Right lobe of liver (tissue), 6 donors: Measurements from ENCODE around the gene AHSP. TPM values are rescaled to one million over a fixed set of nuclear protein-coding genes. Genes with fewer than 3 reads are reported as not detected.
A peak's percentile ranks its signal among the peaks of the same experiment; 100 is the strongest.

Experiments
- ATAC-seq, 4 donors: fragments of 200-7000 bp; cut with Tn5 transposase; one replicate each; pipeline ENCODE4 v1.9.1; 2020; ENCODE audit warnings: mild to moderate bottlenecking in 4 of 4, moderate library complexity in 4 of 4
- DNase-seq, 3 donors: peaks; one replicate each; pipeline ENCODE4 v3.0.0-alpha.2; 2020
- H3K27ac ChIP-seq, 3 donors: fragments of 200-600 bp; one replicate each; pipeline ENCODE4 v1.8.0; 2022
- H3K27me3 ChIP-seq, 2 donors: fragments of 200-600 bp; one replicate each; pipeline ENCODE4 v1.8.0; 2022
- H3K36me3 ChIP-seq, 4 donors: fragments of 200-600 bp; sonication (generic) in 1 of 4; one replicate each; pipeline versions ENCODE4 v1.5.1 to v1.8.0; 2017 to 2022; ENCODE audit warnings: control low read depth in 1 of 4
- H3K4me1 ChIP-seq, 4 donors: fragments of 200-600 bp; sonication (generic) in 1 of 4; one replicate each; pipeline versions ENCODE4 v1.5.1 to v1.8.0; 2017 to 2022; ENCODE audit warnings: control low read depth in 1 of 4
- H3K4me3 ChIP-seq, 3 donors: fragments of 200-600 bp; one replicate each; pipeline ENCODE4 v1.8.0; 2022
- H3K9me3 ChIP-seq, 4 donors: fragments of 200-600 bp; sonication (generic) in 1 of 4; one replicate each; pipeline versions ENCODE4 v1.5.1 to v1.8.0; 2017 to 2022; ENCODE audit warnings: control low read depth in 1 of 4
- CTCF ChIP-seq, 4 donors: fragments of 200-600 bp in 3 of 4; fragments of 450-650 bp in 1 of 4; IDR thresholded peaks; one replicate each; pipeline versions ENCODE4 v1.5.1 to v1.8.0; 2016 to 2022; ENCODE audit warnings: antibody characterized with exemption in 4 of 4, mild to moderate bottlenecking in 2 of 4
- POLR2A ChIP-seq: fragments of 450-650 bp; IDR thresholded peaks from one replicate; pipeline ENCODE4 v1.6.1; 2017; ENCODE audit warnings: antibody characterized with exemption, mild to moderate bottlenecking
- WGBS: methylation state at CpG from one replicate; pipeline ENCODE4 v1.1.6; 2018; ENCODE audit warnings: low coverage, low lambda C conversion rate; ENCODE audit not compliant: insufficient coverage; ENCODE audit errors: missing lambda C conversion rate; 5-methylcytosine and 5-hydroxymethylcytosine counted together
- intact Hi-C, 2 donors: fragments of 100-400 bp; cut with DNase I; formaldehyde crosslinking; loops; one replicate each; pipeline versions ENCODE4 v1.11.2 to v1.14.1; 2022
- total RNA-seq, 6 experiments: library from RNA; depleted of rRNA in 2 of 6; stranded (reverse); fragments of >200 nt in 2 of 6; fragmentation: NEBNext Ultra II Directional in 3 of 6; extraction: Animal tissue kit (Norgen Biotek cat#: 25700) in 3 of 6; gene quantifications; one replicate each; pipeline versions ENCODE4 v1.1.0 to v1.2.4, GENCODE V29; 2016 to 2023
- donor health status: DM: no; HTN: yes; CAD: no.
- donor health status: DM: no; HTN: no; CAD: no.
- donor health status: DM: no; HTN: no; CAD: no.
- donor health status: DM: no; HTN: yes; CAD: no.
- donor health status: DM: no; HTN: yes; CAD: no.

The AHSP gene
- total RNA-seq, 6 experiments from 2014 or later: 0.95 to 7.3 (median 3.0) TPM; not detected in 2

- Histone ChIP-seq H3K36me3 (no peaks in the 10 kb centered on the region), H3K4me1 (peaks cover 0 to 32% (median 14%) of the 10 kb centered on the region in 4 donors), H3K27ac (peak overlapping the region; percentile 82 to 94 (median 91)), H3K9me3 (no peaks in the 10 kb centered on the region), H3K27me3 (no peaks in the 10 kb centered on the region), H3K4me3 (peak overlapping the region; percentile 95 to 99 (median 98))
- TF ChIP-seq POLR2A (no peak), CTCF (IDR thresholded peaks at IDR 0.05) (no peak)
- ATAC-seq (peak in 3 of 4 donors; percentile 3 to 15 (median 8)), DNase-seq (no peak)
- WGBS: 0% methylated on average over 10 of the region's 12 CpGs
- intact Hi-C loops: no loop called here
Measured at GRCh38 chr16:31507617-31507928, 20.1 kb upstream of the AHSP start.

- ATAC-seq (peak; percentile 96 to 99 (median 99)), DNase-seq (peak; percentile 93 to 95 (median 95))
- Histone ChIP-seq H3K4me1 (peaks cover 0 to 26% (median 9%) of the 10 kb centered on the region in 4 donors), H3K27ac (peak within 1 kb of the TSS; percentile 82 to 94 (median 91)), H3K36me3 (no peaks in the 10 kb centered on the region), H3K9me3 (no peaks in the 10 kb centered on the region), H3K4me3 (peak within 1 kb of the TSS; percentile 95 to 99 (median 98)), H3K27me3 (no peaks in the 10 kb centered on the region)
- TF ChIP-seq POLR2A: peak; percentile 89
- no peak for TF ChIP-seq CTCF (IDR thresholded peaks at IDR 0.05)
- WGBS: under 1% methylated on average over 45 of the region's 65 CpGs
- intact Hi-C loops: no loop called here
Measured at GRCh38 chr16:31507929-31508705, 19.6 kb upstream of the AHSP start, which contains the start of gene RUSF1. TSS of gene RUSF1 (minus strand) at chr16:31508391. CDS start at chr16:31508373, 18 bp downstream.

- Histone ChIP-seq H3K36me3 (no peaks in the 10 kb centered on the region), H3K27ac (peak overlapping the region; percentile 82 to 94 (median 91)), H3K9me3 (no peaks in the 10 kb centered on the region), H3K4me1 (peaks cover 0 to 20% (median 9%) of the 10 kb centered on the region in 4 donors), H3K27me3 (no peaks in the 10 kb centered on the region), H3K4me3 (peak overlapping the region; percentile 95 to 99 (median 98))
- intact Hi-C loops: no loop called here
- DNase-seq (no peak), ATAC-seq (peak in 2 of 4 donors; percentile 2 to 19)
- 7% methylated on average over 6 of the region's 6 CpGs for WGBS
- no peak for TF ChIP-seq POLR2A
Measured at GRCh38 chr16:31508706-31509195, 18.9 kb upstream of the AHSP start.

GRCh38 chr16:31513126-31513525 lies 14.6 kb upstream of the AHSP start:
- DNase-seq (no peak), ATAC-seq (no peak)
- Histone ChIP-seq H3K36me3 (no peaks in the 10 kb centered on the region), H3K9me3 (no peaks in the 10 kb centered on the region), H3K27me3 (no peaks in the 10 kb centered on the region), H3K4me1 (peaks cover 0 to 9% (median 0%) of the 10 kb centered on the region in 4 donors), H3K4me3 (no peak overlapping the region), H3K27ac (no peak overlapping the region)
- intact Hi-C loops: no loop called here
- TF ChIP-seq POLR2A (no peak), CTCF (IDR thresholded peaks at IDR 0.05) (no peak)
- WGBS: 56% methylated on average over 5 of the region's 6 CpGs

- intact Hi-C loops: no loop called here
- H3K27ac ChIP-seq: no peak overlapping the region
- no peaks in the 10 kb centered on the region for H3K27me3 ChIP-seq
- H3K36me3 ChIP-seq: no peaks in the 10 kb centered on the region
- H3K9me3 ChIP-seq: no peaks in the 10 kb centered on the region
- ATAC-seq (no peak), DNase-seq (no peak)
- H3K4me1 ChIP-seq: peaks cover 0 to 9% (median 0%) of the 10 kb centered on the region in 4 donors
- no peak overlapping the region for H3K4me3 ChIP-seq
- TF ChIP-seq CTCF (IDR thresholded peaks at IDR 0.05) (no peak), POLR2A (no peak)
Measured at GRCh38 chr16:31513884-31514283, 13.8 kb upstream of the AHSP start.
